HepG2 (cell line): ENCODE results near the gene TMEM134. TPM values are rescaled to one million over a fixed set of nuclear protein-coding genes. Genes with fewer than 3 reads are reported as not detected.

ENCODE experiments used
- ATAC-seq: fragments of 200-7000 bp; cut with Tn5 transposase; 3 replicates; pipeline ENCODE4 v1.9.1; 2020; ENCODE audit warnings: mild to moderate bottlenecking, moderate library complexity
- BruUV-seq: library from RNA; stranded (reverse); fragments of 400-500 nt; replicated peaks from 2 replicates; lab custom pipeline; 2021; lab: Mats Ljungman, UMichigan
- CTCF ChIA-PET: fragments of 300-600 bp; formaldehyde crosslinking; extraction: SDS; loops from one replicate; lab custom pipeline; 2021; ENCODE audit warnings: low total read pairs, inconsistent platforms, low intra/inter-chr PET ratio; lab: Yijun Ruan, JAX
- POLR2A ChIA-PET: fragments of 350-600 bp; sonication (Branson Sonifier 250); formaldehyde crosslinking; loops from one replicate; lab custom pipeline; 2020; ENCODE audit warnings: antibody characterized with exemption, inconsistent platforms; lab: Yijun Ruan, JAX
- DNase-seq: peaks from one replicate; pipeline ENCODE4 v3.0.0-alpha.2; 2015; ENCODE audit warnings: low spot score
- FAIRE-seq: peaks from 3 replicates; lab custom pipeline; 2011; peaks lifted over from hg19 to GRCh38; lab: Jason Lieb, UNC
- H2AFZ ChIP-seq: one replicate; pipeline ENCODE4 v1.6.1; 2011; ENCODE audit warnings: low read length, inconsistent platforms
- H3K27ac ChIP-seq: fragments of 300-600 bp; 3 replicates; pipeline ENCODE4 v1.8.0; 2011; ENCODE audit warnings: mixed run types, mild to moderate bottlenecking, mixed read lengths, low read length, inconsistent platforms; ENCODE audit not compliant: insufficient read depth; ENCODE audit errors: extremely low read length
- H3K27me3 ChIP-seq, 2 experiments: fragments of 200-600 bp in 1 of 2; 2 replicates in 1 of 2; 3 replicates in 1 of 2; pipeline versions ENCODE4 v1.6.0 to v1.8.0; 2011; ENCODE audit warnings: low read length in 2 of 2, mild to moderate bottlenecking in 2 of 2, moderate library complexity in 2 of 2, inconsistent platforms in 1 of 2; ENCODE audit not compliant: insufficient read depth in 2 of 2, control insufficient read depth in 1 of 2
- H3K36me3 ChIP-seq, 2 experiments: fragments of 200-600 bp in 1 of 2; replicated peaks in 1 of 2; 2 replicates in 1 of 2; 3 replicates in 1 of 2; pipeline versions ENCODE4 v1.5.1 to v1.8.0; 2011; ENCODE audit warnings: low read length in 2 of 2, inconsistent platforms in 1 of 2; ENCODE audit not compliant: insufficient read depth in 2 of 2, control insufficient read depth in 1 of 2
- H3K4me1 ChIP-seq: 2 replicates; pipeline ENCODE4 v1.5.1; 2012; ENCODE audit warnings: low read length, inconsistent platforms; ENCODE audit not compliant: insufficient read depth
- H3K4me2 ChIP-seq: 2 replicates; pipeline ENCODE4 v1.6.0; 2011; ENCODE audit warnings: low read depth, low read length, inconsistent platforms
- H3K4me3 ChIP-seq, 3 experiments: fragments of 200-600 bp in 1 of 3; sonication (generic), shearing (Covaris generic) in 1 of 3; replicated peaks in 1 of 3; 2 replicates each; pipeline ENCODE4 v1.5.1; 2011 to 2016; ENCODE audit warnings: low read length in 3 of 3, inconsistent platforms in 2 of 3, low read depth in 2 of 3, mild to moderate bottlenecking in 2 of 3, control low read depth in 1 of 3, mixed read lengths in 1 of 3; ENCODE audit not compliant: insufficient read depth in 1 of 3
- H3K79me2 ChIP-seq: one replicate; pipeline ENCODE4 v1.6.1; 2011; ENCODE audit warnings: low read length, inconsistent platforms; ENCODE audit not compliant: insufficient read depth
- H3K9ac ChIP-seq: 2 replicates; pipeline ENCODE4 v1.6.0; 2011; ENCODE audit warnings: mild to moderate bottlenecking, low read depth, low read length, inconsistent platforms; ENCODE audit not compliant: insufficient read depth
- H3K9me3 ChIP-seq: 2 replicates; pipeline ENCODE4 v1.5.1; 2012; ENCODE audit warnings: mild to moderate bottlenecking, low read length
- H4K20me1 ChIP-seq: 2 replicates; pipeline ENCODE4 v1.6.0; 2011; ENCODE audit warnings: inconsistent platforms, mild to moderate bottlenecking, low read length, moderate library complexity; ENCODE audit not compliant: insufficient read depth
- AKAP8 ChIP-seq: sonication (generic); formaldehyde crosslinking; IDR thresholded peaks from 2 replicates; pipeline ENCODE4 v1.5.1; 2020; ENCODE audit warnings: mild to moderate bottlenecking, missing genetic modification reagents
- CEBPB ChIP-seq: IDR thresholded peaks from 2 replicates; pipeline ENCODE4 v1.6.1; 2011; ENCODE audit warnings: low read depth, low read length, improper control_type of control experiment, borderline replicate concordance
- HNF4A ChIP-seq: sonication (generic); formaldehyde crosslinking; IDR thresholded peaks from 2 replicates; pipeline ENCODE4 v1.4.0; 2020; ENCODE audit warnings: missing genetic modification reagents
- HNF4G ChIP-seq, 2 experiments: sonication (generic) in 1 of 2; formaldehyde crosslinking in 1 of 2; IDR thresholded peaks; 2 replicates each; pipeline versions ENCODE4 v1.4.0 to v1.6.1; 2011 to 2020; ENCODE audit warnings: borderline replicate concordance in 2 of 2, low read depth in 2 of 2, mild to moderate bottlenecking in 2 of 2, low read length in 1 of 2, missing genetic modification reagents in 1 of 2, moderate library complexity in 1 of 2
- HNRNPH1 ChIP-seq: fragments of 200-400 bp; formaldehyde crosslinking; optimal IDR thresholded peaks from 2 replicates; pipeline ENCODE3; 2017; ENCODE audit warnings: mild to moderate bottlenecking, low read depth, low read length
- HNRNPL ChIP-seq: fragments of 200-400 bp; formaldehyde crosslinking; IDR thresholded peaks from 2 replicates; pipeline ENCODE4 v1.6.1; 2017; ENCODE audit warnings: mild to moderate bottlenecking, low read depth, low read length
- ZNF567 ChIP-seq: sonication (generic); formaldehyde crosslinking; IDR thresholded peaks from 2 replicates; pipeline ENCODE4 v1.8.1; 2023; ENCODE audit warnings: mild to moderate bottlenecking, missing genetic modification reagents, borderline replicate concordance
- ZNF891 ChIP-seq: sonication (generic); formaldehyde crosslinking; IDR thresholded peaks from 2 replicates; pipeline ENCODE4 v1.5.0; 2020; ENCODE audit warnings: mild to moderate bottlenecking, missing genetic modification reagents
- WGBS: methylation state at CpG from one replicate; pipeline ENCODE4 v1.1.6; 2017; ENCODE audit warnings: low lambda C conversion rate; 5-methylcytosine and 5-hydroxymethylcytosine counted together
- in situ Hi-C: cut with HindIII; loops from 2 replicates; pipeline ENCODE4 v1.10.0; 2017; ENCODE audit warnings: low pct_unique_long_range_greater_than_20kb; ENCODE audit not compliant: extremely low pct_ligation_motif_present
- intact Hi-C: fragments of 100-400 bp; cut with micrococcal nuclease; formaldehyde crosslinking; loops from one replicate; pipeline ENCODE4 v1.10.0; 2022; ENCODE audit not compliant: unreplicated experiment
- polyA plus RNA-seq, 8 experiments: library from polyadenylated mRNA; depleted of rRNA in 3 of 8; stranded (reverse) in 7 of 8; unstranded in 1 of 8; fragments of >200 nt; fragmentation: Illumina TruSeq in 4 of 8; extraction: Trizol in 4 of 8; gene quantifications; 2 replicates each; pipeline versions ENCODE4 v1.2.1 to v1.2.3, GENCODE V29; 2011 to 2016; ENCODE audit warnings: low read depth in 4 of 8, missing spikeins in 1 of 8, mixed read lengths in 1 of 8; ENCODE audit not compliant: insufficient read depth in 1 of 8
- total RNA-seq, 5 experiments: library from RNA; depleted of rRNA; stranded (reverse); fragments of >200 nt; fragmentation: Illumina TruSeq; extraction: Trizol; gene quantifications; 2 replicates each; pipeline ENCODE4 v1.2.3, GENCODE V29; 2016; ENCODE audit warnings: low read depth in 1 of 5
- TF ChIP-seq, protein P1 (sequence below): sonication (generic); formaldehyde crosslinking; IDR thresholded peaks from 2 replicates; pipeline ENCODE4 v1.9.0; 2022; ENCODE audit warnings: low read depth, missing genetic modification reagents

Gene TMEM134
- total and polyA plus RNA-seq, 2 of the 13 experiments (the other 11 are each of a cell fraction or from before 2014, with no cell fraction given) = 6.9 to 26.9 TPM

DNA sequence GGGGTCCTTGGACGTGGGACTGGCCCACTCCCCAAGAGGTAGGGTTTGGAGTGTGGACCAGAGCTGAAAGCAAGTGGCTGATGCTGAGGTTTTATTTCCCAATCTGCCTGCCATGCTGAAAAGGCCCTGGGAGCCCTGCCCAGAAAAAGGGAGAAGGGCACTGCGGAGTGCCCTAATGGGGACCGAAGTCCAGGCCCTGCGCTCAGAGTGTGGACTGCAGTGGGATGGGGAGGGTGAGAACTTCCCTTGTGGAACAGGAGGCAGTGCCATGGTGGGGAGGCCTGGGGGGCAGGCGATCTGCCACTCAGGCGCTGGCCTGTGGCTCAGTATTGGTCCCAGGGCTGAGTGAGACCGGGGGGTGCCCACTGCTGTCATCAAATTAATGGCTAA, 20.8 kb downstream of the TMEM134 start:
- 0 out of 3 replicates have a peak, but pooled peaks have one; percentile 9 for ATAC-seq
- no peak overlapping the region for H2AFZ ChIP-seq
- intact Hi-C loops = no loop called here
- ChIA-PET POLR2A (interaction anchor here (1.3 kb wide), 2 partner anchors 11 to 19 kb away, joined by 3 to 5 read pairs; no protein-coding TSS in a partner anchor), CTCF (no interaction called here)
- H3K27me3 ChIP-seq = peaks cover 5 to 36% of the 10 kb centered on the region in 2 experiments; a peak in 4 of 5 replicates
- H3K9ac ChIP-seq = no peak overlapping the region
- no peak for FAIRE-seq
- 19% methylated on average over 4 of the region's 7 CpGs for whole genome bisulfite sequencing
- BruUV-seq = no TSS peak
- DNase-seq = no peak
- no peaks in the 10 kb centered on the region for H3K36me3 ChIP-seq
- TF ChIP-seq HNF4A (CRISPR knock-in tag) (peak; percentile 39; the same call in 1 of the 2 replicates), HNRNPL (peak; percentile 59; the same call in 1 of the 2 replicates), HNRNPH1 (no peak), ZNF891 (CRISPR knock-in tag) (0 out of 2 replicates have a peak, but pooled peaks have one; percentile 61), ZNF567 (CRISPR knock-in tag) (no peak), CEBPB (0 out of 2 replicates have a peak, but pooled peaks have one; percentile 10), AKAP8 (no peak), HNF4G (IDR thresholded peaks at IDR 0.05; ENCODE audit: borderline replicate concordance, low read depth, low read length) (0 out of 2 replicates have a peak, but pooled peaks have one; percentile 13), HNF4G (CRISPR knock-in tag; IDR thresholded peaks at IDR 0.05; ENCODE audit: borderline replicate concordance, low read depth) (no peak)
- TF ChIP-seq, protein P1, sequence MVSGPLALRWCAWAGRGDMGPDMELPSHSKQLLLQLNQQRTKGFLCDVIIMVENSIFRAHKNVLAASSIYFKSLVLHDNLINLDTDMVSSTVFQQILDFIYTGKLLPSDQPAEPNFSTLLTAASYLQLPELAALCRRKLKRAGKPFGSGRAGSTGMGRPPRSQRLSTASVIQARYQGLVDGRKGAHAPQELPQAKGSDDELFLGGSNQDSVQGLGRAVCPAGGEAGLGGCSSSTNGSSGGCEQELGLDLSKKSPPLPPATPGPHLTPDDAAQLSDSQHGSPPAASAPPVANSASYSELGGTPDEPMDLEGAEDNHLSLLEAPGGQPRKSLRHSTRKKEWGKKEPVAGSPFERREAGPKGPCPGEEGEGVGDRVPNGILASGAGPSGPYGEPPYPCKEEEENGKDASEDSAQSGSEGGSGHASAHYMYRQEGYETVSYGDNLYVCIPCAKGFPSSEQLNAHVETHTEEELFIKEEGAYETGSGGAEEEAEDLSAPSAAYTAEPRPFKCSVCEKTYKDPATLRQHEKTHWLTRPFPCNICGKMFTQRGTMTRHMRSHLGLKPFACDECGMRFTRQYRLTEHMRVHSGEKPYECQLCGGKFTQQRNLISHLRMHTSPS (CRISPR knock-in tag) = peak; percentile 52; the same call in 1 of the 2 replicates
- no peaks in the 10 kb centered on the region for H3K79me2 ChIP-seq
- H3K4me1 ChIP-seq = peaks cover 27% of the 10 kb centered on the region
- no peak overlapping the region; the same call in 1 of the 2 replicates for H3K4me2 ChIP-seq
- in situ Hi-C loops = no loop called here
- no peak overlapping the region; a peak in 1 of 6 replicates for H3K4me3 ChIP-seq
- H4K20me1 ChIP-seq = no peaks in the 10 kb centered on the region
- H3K27ac ChIP-seq = no peak overlapping the region
- H3K9me3 ChIP-seq = no peaks in the 10 kb centered on the region
